Hematopoietic multipotent progenitor cell treated with erythropoietin and hydrocortisone succinate and interleukin-3 and kit ligand, for 17 days (in vitro differentiated cells): ENCODE data around the gene STIM1.

ENCODE experiments used
- DNase-seq: peaks from one replicate; pipeline ENCODE4 v3.0.0-alpha.2; 2015; ENCODE audit warnings: low spot score

STIM1 gene

GRCh38 chr11:3830730-3831129, 24.7 kb upstream of the STIM1 start:
- DNase-seq: no peak

- DNase-seq: no peak
Measured at GRCh38 chr11:3831378-3832239, 23.9 kb upstream of the STIM1 start.

GRCh38 chr11:3832816-3833215, 22.6 kb upstream of the STIM1 start:
- no peak for DNase-seq

GRCh38 chr11:3833449-3833848, 22.0 kb upstream of the STIM1 start:
- DNase-seq: peak; percentile 53

GRCh38 chr11:3834349-3834663, 21.2 kb upstream of the STIM1 start:
- DNase-seq: no peak

- DNase-seq: peak; percentile 61
Measured at GRCh38 chr11:3834664-3835461, 20.6 kb upstream of the STIM1 start.

GRCh38 chr11:3835751-3836150, 19.7 kb upstream of the STIM1 start:
- DNase-seq: no peak

- DNase-seq: peak; percentile 19
Measured at GRCh38 chr11:3836903-3837302, 18.6 kb upstream of the STIM1 start.

- no peak for DNase-seq
Measured at GRCh38 chr11:3837793-3838192, 17.7 kb upstream of the STIM1 start.

GRCh38 chr11:3838504-3838903, 17.0 kb upstream of the STIM1 start:
- no peak for DNase-seq

GRCh38 chr11:3840004-3840869, 15.2 kb upstream of the STIM1 start:
- DNase-seq: peak; percentile 61

GRCh38 chr11:3840870-3841425, 14.5 kb upstream of the STIM1 start, which contains the start of gene RHOG:
TSS of gene RHOG (minus strand) at chr11:3840959. CDS start at chr11:3828138, 12,821 bp downstream.
- no peak for DNase-seq

GRCh38 chr11:3841426-3842350, 13.8 kb upstream of the STIM1 start:
- DNase-seq: peak; percentile 81

GRCh38 chr11:3843326-3843725, 12.1 kb upstream of the STIM1 start:
- no peak for DNase-seq

GRCh38 chr11:3845246-3845645, 10.2 kb upstream of the STIM1 start:
- DNase-seq: no peak

- DNase-seq: no peak
Measured at GRCh38 chr11:3845670-3846069, 9.8 kb upstream of the STIM1 start.

GRCh38 chr11:3849297-3849874, 6.1 kb upstream of the STIM1 start:
- DNase-seq: peak; percentile 72

GRCh38 chr11:3853545-3853842, 2.0 kb upstream of the STIM1 start:
- no peak for DNase-seq

- no peak for DNase-seq
Measured at GRCh38 chr11:3853899-3854659, 1.4 kb upstream of the STIM1 start.

GRCh38 chr11:3854660-3854976, 846 bp upstream of the STIM1 start:
- no peak for DNase-seq
